ENCODE measurements around the gene MDM1. TPM values are rescaled to one million over a fixed set of nuclear protein-coding genes. Genes with fewer than 3 reads are reported as not detected.

Gene MDM1
- total and polyA plus RNA-seq, 11 donors = 4.0 to 8.4 (median 5.8) TPM

DNA sequence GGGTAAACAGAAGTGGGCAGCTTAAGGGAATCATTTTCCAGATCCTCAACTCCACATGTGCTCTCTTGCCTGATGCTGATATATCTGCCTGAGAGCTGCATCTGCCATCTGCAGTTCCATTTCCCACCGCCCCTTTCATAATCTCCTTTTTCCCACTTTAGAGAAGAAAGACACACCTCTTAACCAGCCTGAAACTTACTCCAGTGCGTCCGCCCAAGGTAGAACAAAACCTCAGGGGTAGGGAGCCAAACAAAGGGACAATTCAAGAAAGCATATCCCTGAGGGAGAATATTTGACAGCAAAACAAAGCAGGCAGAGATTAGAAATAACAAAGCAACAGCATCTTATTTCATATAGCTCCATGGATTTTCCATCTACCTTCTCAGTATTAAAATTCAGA is 4.3 kb downstream of the MDM1 start:
- intact Hi-C loops (cut with DNase I) = loop anchor here in 1 of 10 donors (10.0 kb wide), 1 partner anchor 487 kb away; no protein-coding TSS in a partner anchor
- ATAC-seq = no peak
- 83 to 90% (median 87%) methylated on average over 3 of the region's 3 CpGs for WGBS, 4 donors

GRCh38 chr12:68326716-68327115 is 5.4 kb downstream of the MDM1 start:
- H3K36me3 ChIP-seq = peaks cover 0 to 55% (median 22%) of the 10 kb centered on the region in 9 donors
- H3K9me3 ChIP-seq = no peaks in the 10 kb centered on the region
- no peaks in the 10 kb centered on the region for H3K27me3 ChIP-seq
- peaks cover 0 to 18% (median 9%) of the 10 kb centered on the region in 12 donors for H3K4me1 ChIP-seq
- TF ChIP-seq, protein P1, sequence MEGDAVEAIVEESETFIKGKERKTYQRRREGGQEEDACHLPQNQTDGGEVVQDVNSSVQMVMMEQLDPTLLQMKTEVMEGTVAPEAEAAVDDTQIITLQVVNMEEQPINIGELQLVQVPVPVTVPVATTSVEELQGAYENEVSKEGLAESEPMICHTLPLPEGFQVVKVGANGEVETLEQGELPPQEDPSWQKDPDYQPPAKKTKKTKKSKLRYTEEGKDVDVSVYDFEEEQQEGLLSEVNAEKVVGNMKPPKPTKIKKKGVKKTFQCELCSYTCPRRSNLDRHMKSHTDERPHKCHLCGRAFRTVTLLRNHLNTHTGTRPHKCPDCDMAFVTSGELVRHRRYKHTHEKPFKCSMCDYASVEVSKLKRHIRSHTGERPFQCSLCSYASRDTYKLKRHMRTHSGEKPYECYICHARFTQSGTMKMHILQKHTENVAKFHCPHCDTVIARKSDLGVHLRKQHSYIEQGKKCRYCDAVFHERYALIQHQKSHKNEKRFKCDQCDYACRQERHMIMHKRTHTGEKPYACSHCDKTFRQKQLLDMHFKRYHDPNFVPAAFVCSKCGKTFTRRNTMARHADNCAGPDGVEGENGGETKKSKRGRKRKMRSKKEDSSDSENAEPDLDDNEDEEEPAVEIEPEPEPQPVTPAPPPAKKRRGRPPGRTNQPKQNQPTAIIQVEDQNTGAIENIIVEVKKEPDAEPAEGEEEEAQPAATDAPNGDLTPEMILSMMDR (IDR thresholded peaks at IDR 0.05) = no peak
- TF ChIP-seq POLR2A (IDR thresholded peaks at IDR 0.05) = no peak
- ATAC-seq (no peak), DNase-seq (no peak)
- intact Hi-C loops (cut with DNase I) = loop anchor here in 1 of 10 donors (10.0 kb wide), 1 partner anchor 488 kb away; no protein-coding TSS in a partner anchor
- H3K27ac ChIP-seq = peak overlapping the region in 1 of 12 donors; percentile 13
- whole genome bisulfite sequencing, 4 donors = 83 to 93% (median 90%) methylated on average over 3 of the region's 3 CpGs
- no peak overlapping the region for H3K4me3 ChIP-seq

More for the DNA sequence above, 4.3 kb downstream of the MDM1 start:
- peaks cover 0 to 44% (median 19%) of the 10 kb centered on the region in 9 donors for H3K36me3 ChIP-seq
- no peak for DNase-seq
- peak overlapping the region in 1 of 12 donors; percentile 25 for H3K27ac ChIP-seq
- peaks cover 0 to 22% (median 12%) of the 10 kb centered on the region in 12 donors for H3K4me1 ChIP-seq
- no peak overlapping the region for H3K4me3 ChIP-seq
- H3K27me3 ChIP-seq = no peaks in the 10 kb centered on the region
- H3K9me3 ChIP-seq = no peaks in the 10 kb centered on the region
- TF ChIP-seq, protein P1 (IDR thresholded peaks at IDR 0.05) = no peak
- no peak for TF ChIP-seq POLR2A (IDR thresholded peaks at IDR 0.05)

DNA sequence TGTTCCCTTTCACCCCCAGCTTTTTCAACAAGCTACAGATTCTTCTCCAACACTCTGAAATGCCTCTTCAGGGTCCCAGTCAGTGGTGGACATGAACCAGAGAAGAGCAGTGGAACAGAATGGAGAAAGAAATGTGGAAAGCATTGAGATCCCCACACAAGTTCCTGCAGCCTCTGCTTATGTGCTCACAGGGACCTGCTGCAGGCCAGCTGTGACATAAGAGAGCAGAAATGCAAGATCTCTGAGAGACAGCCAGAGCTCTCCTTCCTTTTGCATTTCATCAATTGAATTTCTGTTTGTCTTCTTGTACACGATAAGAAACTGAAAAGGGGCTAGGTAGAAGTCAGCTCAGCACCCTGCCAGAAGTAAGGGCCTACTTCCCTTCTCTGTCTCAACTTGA is 6.2 kb downstream of the MDM1 start:
- Histone ChIP-seq H3K4me1 (peaks cover 0 to 10% (median 2%) of the 10 kb centered on the region in 12 donors), H3K27ac (peak overlapping the region in 1 of 12 donors; percentile 13), H3K27me3 (no peaks in the 10 kb centered on the region), H3K36me3 (peaks cover 0 to 59% (median 22%) of the 10 kb centered on the region in 9 donors), H3K4me3 (no peak overlapping the region), H3K9me3 (no peaks in the 10 kb centered on the region)
- TF ChIP-seq POLR2A (IDR thresholded peaks at IDR 0.05) = no peak
- TF ChIP-seq, protein P1 (IDR thresholded peaks at IDR 0.05) = no peak
- ATAC-seq (no peak), DNase-seq (no peak)
- WGBS, 4 donors = 72 to 82% (median 73%) methylated on average over 1 of the region's 1 CpG
- intact Hi-C loops (cut with DNase I) = loop anchor here in 1 of 10 donors (10.0 kb wide), 1 partner anchor 489 kb away; no protein-coding TSS in a partner anchor

- DNase-seq (no peak), ATAC-seq (no peak)
- H3K36me3 ChIP-seq = peaks cover 0 to 58% (median 22%) of the 10 kb centered on the region in 9 donors
- 67 to 74% (median 72%) methylated on average over 3 of the region's 3 CpGs for WGBS, 4 donors
- H3K27me3 ChIP-seq = no peaks in the 10 kb centered on the region
- no peak overlapping the region for H3K4me3 ChIP-seq
- H3K27ac ChIP-seq = peak overlapping the region in 1 of 12 donors; percentile 70
- intact Hi-C loops (cut with DNase I) = loop anchor here in 1 of 10 donors (10.0 kb wide), 1 partner anchor 490 kb away; no protein-coding TSS in a partner anchor
- H3K4me1 ChIP-seq = peaks cover 0 to 9% (median 2%) of the 10 kb centered on the region in 12 donors
- TF ChIP-seq, protein P1 (IDR thresholded peaks at IDR 0.05) = no peak
- no peak for TF ChIP-seq POLR2A (IDR thresholded peaks at IDR 0.05)
- no peaks in the 10 kb centered on the region for H3K9me3 ChIP-seq
Measured at GRCh38 chr12:68324531-68324930, 7.6 kb downstream of the MDM1 start.

Data from heart left ventricle (tissue), 16 donors.